A549 (cell line): ENCODE results near the gene COPS7A.

ENCODE experiments used
- CEBPB ChIP-seq, 2 experiments: fragments of >200 bp in 1 of 2; sonication (Bioruptor Twin) in 1 of 2; formaldehyde crosslinking in 1 of 2; IDR thresholded peaks; 2 replicates each; pipeline ENCODE4 v1.6.1; 2012 to 2016
- EP300 ChIP-seq, 2 experiments: fragments of >200 bp; sonication (Bioruptor Twin); formaldehyde crosslinking; IDR thresholded peaks; 2 replicates in 1 of 2; 3 replicates in 1 of 2; pipeline ENCODE4 v1.6.1; 2016 to 2017
- HDAC2 ChIP-seq: fragments of 200-600 bp; sonication (generic); IDR thresholded peaks from 2 replicates; pipeline ENCODE4 v1.6.1; 2016
- JUN ChIP-seq, 2 experiments: fragments of >200 bp; sonication (Bioruptor Twin); formaldehyde crosslinking; IDR thresholded peaks; 2 replicates in 1 of 2; 3 replicates in 1 of 2; pipeline ENCODE4 v1.6.1; 2016 to 2017
- KDM5A ChIP-seq: fragments of 200-600 bp; sonication (generic); IDR thresholded peaks from 2 replicates; pipeline ENCODE4 v1.6.1; 2016; ENCODE audit warnings: antibody characterized with exemption, mild to moderate bottlenecking
- MYC ChIP-seq: IDR thresholded peaks from 2 replicates; pipeline ENCODE4 v1.6.1; 2012; ENCODE audit warnings: mild to moderate bottlenecking, inconsistent platforms, low read length, improper control_type of control experiment, borderline replicate concordance
- POLR2A ChIP-seq: IDR thresholded peaks from 2 replicates; pipeline ENCODE4 v1.6.1; 2012; ENCODE audit warnings: mild to moderate bottlenecking, low read length
- RFX5 ChIP-seq: fragments of 450-650 bp; IDR thresholded peaks from 2 replicates; pipeline ENCODE4 v1.7.1; 2014; ENCODE audit warnings: antibody characterized with exemption, mild to moderate bottlenecking, moderate library complexity
- TF ChIP-seq, protein P1 (sequence below): fragments of >200 bp; sonication (Bioruptor Twin); formaldehyde crosslinking; IDR thresholded peaks from 3 replicates; pipeline ENCODE4 v1.5.1; 2016
- TF ChIP-seq, protein P2 (sequence below): IDR thresholded peaks from 2 replicates; pipeline ENCODE4 v1.6.1; 2012
- TF ChIP-seq, protein P3 (sequence below): fragments of 150-350 bp; IDR thresholded peaks from 2 replicates; pipeline ENCODE4 v1.6.1; 2014; ENCODE audit warnings: low read depth, mild to moderate bottlenecking, low read length
- TF ChIP-seq, protein P4 (sequence below): fragments of 250-450 bp; sonication (Bioruptor Pico); IDR thresholded peaks from 2 replicates; pipeline ENCODE4 v1.5.0; 2021; ENCODE audit warnings: mild to moderate bottlenecking, moderate library complexity, borderline replicate concordance
- TF ChIP-seq, protein P5 (sequence below): fragments of 450-650 bp; IDR thresholded peaks from 2 replicates; pipeline ENCODE4 v1.6.1; 2014; ENCODE audit warnings: antibody characterized with exemption
- TF ChIP-seq, protein P6 (sequence below): fragments of 200-600 bp; sonication (generic); IDR thresholded peaks from 2 replicates; pipeline ENCODE4 v1.6.1; 2016; ENCODE audit warnings: antibody characterized with exemption, mild to moderate bottlenecking, moderate library complexity

DNA sequence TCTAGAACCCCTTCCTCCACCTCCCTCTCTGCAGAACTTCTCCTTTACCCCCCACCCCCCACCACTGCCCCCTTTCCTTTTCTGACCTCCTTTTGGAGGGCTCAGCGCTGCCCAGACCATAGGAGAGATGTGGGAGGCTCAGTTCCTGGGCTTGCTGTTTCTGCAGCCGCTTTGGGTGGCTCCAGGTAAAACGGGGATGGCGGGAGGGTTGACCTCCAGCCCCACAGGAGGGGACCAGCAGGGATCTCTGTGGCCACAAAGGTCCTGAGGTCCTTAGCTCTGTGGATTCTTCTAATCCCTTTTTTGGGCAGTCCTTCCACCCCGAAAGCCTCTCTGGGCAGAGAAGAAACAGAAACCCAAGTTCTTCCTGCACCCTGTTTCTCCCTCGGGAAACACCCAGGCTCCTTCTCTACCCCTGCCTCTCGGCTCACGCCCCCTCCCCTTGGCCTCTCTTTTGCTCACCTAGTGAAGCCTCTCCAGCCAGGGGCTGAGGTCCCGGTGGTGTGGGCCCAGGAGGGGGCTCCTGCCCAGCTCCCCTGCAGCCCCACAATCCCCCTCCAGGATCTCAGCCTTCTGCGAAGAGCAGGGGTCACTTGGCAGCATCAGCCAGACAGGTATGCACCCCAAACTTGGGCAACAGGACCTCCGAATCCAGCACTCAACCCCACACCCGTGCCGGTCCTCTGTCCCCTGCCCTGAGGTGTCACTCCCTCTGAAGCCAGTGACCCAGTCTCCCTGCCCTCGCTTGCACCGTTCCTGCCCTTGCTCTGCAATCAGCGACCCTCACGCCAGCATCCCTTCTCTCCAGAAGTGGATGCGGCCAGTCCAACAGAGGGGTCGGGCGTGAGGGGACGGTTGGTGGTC lies 49.1 kb downstream of the COPS7A start:
- TF ChIP-seq, protein P1, sequence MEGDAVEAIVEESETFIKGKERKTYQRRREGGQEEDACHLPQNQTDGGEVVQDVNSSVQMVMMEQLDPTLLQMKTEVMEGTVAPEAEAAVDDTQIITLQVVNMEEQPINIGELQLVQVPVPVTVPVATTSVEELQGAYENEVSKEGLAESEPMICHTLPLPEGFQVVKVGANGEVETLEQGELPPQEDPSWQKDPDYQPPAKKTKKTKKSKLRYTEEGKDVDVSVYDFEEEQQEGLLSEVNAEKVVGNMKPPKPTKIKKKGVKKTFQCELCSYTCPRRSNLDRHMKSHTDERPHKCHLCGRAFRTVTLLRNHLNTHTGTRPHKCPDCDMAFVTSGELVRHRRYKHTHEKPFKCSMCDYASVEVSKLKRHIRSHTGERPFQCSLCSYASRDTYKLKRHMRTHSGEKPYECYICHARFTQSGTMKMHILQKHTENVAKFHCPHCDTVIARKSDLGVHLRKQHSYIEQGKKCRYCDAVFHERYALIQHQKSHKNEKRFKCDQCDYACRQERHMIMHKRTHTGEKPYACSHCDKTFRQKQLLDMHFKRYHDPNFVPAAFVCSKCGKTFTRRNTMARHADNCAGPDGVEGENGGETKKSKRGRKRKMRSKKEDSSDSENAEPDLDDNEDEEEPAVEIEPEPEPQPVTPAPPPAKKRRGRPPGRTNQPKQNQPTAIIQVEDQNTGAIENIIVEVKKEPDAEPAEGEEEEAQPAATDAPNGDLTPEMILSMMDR = no peak
- no peak for TF ChIP-seq EP300 (IDR thresholded peaks at IDR 0.05)
- TF ChIP-seq, protein P2, sequence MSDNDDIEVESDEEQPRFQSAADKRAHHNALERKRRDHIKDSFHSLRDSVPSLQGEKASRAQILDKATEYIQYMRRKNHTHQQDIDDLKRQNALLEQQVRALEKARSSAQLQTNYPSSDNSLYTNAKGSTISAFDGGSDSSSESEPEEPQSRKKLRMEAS = no peak
- no peak for TF ChIP-seq CEBPB (IDR thresholded peaks at IDR 0.05)
- TF ChIP-seq, protein P3, sequence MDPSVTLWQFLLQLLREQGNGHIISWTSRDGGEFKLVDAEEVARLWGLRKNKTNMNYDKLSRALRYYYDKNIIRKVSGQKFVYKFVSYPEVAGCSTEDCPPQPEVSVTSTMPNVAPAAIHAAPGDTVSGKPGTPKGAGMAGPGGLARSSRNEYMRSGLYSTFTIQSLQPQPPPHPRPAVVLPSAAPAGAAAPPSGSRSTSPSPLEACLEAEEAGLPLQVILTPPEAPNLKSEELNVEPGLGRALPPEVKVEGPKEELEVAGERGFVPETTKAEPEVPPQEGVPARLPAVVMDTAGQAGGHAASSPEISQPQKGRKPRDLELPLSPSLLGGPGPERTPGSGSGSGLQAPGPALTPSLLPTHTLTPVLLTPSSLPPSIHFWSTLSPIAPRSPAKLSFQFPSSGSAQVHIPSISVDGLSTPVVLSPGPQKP = no peak
- no peak for TF ChIP-seq RFX5
- TF ChIP-seq, protein P4, sequence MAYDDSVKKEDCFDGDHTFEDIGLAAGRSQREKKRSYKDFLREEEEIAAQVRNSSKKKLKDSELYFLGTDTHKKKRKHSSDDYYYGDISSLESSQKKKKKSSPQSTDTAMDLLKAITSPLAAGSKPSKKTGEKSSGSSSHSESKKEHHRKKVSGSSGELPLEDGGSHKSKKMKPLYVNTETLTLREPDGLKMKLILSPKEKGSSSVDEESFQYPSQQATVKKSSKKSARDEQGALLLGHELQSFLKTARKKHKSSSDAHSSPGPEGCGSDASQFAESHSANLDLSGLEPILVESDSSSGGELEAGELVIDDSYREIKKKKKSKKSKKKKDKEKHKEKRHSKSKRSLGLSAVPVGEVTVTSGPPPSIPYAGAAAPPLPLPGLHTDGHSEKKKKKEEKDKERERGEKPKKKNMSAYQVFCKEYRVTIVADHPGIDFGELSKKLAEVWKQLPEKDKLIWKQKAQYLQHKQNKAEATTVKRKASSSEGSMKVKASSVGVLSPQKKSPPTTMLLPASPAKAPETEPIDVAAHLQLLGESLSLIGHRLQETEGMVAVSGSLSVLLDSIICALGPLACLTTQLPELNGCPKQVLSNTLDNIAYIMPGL (CRISPR knock-in tag) = no peak
- TF ChIP-seq KDM5A = no peak
- no peak for TF ChIP-seq HDAC2
- no peak for TF ChIP-seq JUN (IDR thresholded peaks at IDR 0.05)
- TF ChIP-seq, protein P5, sequence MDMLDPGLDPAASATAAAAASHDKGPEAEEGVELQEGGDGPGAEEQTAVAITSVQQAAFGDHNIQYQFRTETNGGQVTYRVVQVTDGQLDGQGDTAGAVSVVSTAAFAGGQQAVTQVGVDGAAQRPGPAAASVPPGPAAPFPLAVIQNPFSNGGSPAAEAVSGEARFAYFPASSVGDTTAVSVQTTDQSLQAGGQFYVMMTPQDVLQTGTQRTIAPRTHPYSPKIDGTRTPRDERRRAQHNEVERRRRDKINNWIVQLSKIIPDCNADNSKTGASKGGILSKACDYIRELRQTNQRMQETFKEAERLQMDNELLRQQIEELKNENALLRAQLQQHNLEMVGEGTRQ = no peak
- no peak for TF ChIP-seq MYC
- TF ChIP-seq, protein P6, sequence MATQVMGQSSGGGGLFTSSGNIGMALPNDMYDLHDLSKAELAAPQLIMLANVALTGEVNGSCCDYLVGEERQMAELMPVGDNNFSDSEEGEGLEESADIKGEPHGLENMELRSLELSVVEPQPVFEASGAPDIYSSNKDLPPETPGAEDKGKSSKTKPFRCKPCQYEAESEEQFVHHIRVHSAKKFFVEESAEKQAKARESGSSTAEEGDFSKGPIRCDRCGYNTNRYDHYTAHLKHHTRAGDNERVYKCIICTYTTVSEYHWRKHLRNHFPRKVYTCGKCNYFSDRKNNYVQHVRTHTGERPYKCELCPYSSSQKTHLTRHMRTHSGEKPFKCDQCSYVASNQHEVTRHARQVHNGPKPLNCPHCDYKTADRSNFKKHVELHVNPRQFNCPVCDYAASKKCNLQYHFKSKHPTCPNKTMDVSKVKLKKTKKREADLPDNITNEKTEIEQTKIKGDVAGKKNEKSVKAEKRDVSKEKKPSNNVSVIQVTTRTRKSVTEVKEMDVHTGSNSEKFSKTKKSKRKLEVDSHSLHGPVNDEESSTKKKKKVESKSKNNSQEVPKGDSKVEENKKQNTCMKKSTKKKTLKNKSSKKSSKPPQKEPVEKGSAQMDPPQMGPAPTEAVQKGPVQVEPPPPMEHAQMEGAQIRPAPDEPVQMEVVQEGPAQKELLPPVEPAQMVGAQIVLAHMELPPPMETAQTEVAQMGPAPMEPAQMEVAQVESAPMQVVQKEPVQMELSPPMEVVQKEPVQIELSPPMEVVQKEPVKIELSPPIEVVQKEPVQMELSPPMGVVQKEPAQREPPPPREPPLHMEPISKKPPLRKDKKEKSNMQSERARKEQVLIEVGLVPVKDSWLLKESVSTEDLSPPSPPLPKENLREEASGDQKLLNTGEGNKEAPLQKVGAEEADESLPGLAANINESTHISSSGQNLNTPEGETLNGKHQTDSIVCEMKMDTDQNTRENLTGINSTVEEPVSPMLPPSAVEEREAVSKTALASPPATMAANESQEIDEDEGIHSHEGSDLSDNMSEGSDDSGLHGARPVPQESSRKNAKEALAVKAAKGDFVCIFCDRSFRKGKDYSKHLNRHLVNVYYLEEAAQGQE = no peak
- TF ChIP-seq POLR2A = no peak
